Endometrial microvascular endothelial cells (primary cell): ENCODE measurements around the gene UCP3. TPM values are rescaled to one million over a fixed set of nuclear protein-coding genes. Genes with fewer than 3 reads are reported as not detected.
"Not testable (repeated sequence)": the region's sequence is repeated elsewhere in the genome, so short reads cannot be mapped to it uniquely, and the experiment has no call there.

ENCODE experiments used
- in situ Hi-C: cut with HindIII; loops from 2 replicates; pipeline ENCODE4 v1.10.0; 2017; ENCODE audit warnings: low sequenced_read_pairs, low pct_unique_long_range_greater_than_20kb; ENCODE audit errors: inconsistent ontology term
- total RNA-seq: library from RNA; depleted of rRNA; stranded (reverse); fragments of >200 nt; gene quantifications from one replicate; pipeline ENCODE4 v1.2.3, GENCODE V29; 2015; ENCODE audit errors: inconsistent ontology term

Gene UCP3
- total RNA-seq, 1 donor from 2014 or later = 0.37 TPM

DNA sequence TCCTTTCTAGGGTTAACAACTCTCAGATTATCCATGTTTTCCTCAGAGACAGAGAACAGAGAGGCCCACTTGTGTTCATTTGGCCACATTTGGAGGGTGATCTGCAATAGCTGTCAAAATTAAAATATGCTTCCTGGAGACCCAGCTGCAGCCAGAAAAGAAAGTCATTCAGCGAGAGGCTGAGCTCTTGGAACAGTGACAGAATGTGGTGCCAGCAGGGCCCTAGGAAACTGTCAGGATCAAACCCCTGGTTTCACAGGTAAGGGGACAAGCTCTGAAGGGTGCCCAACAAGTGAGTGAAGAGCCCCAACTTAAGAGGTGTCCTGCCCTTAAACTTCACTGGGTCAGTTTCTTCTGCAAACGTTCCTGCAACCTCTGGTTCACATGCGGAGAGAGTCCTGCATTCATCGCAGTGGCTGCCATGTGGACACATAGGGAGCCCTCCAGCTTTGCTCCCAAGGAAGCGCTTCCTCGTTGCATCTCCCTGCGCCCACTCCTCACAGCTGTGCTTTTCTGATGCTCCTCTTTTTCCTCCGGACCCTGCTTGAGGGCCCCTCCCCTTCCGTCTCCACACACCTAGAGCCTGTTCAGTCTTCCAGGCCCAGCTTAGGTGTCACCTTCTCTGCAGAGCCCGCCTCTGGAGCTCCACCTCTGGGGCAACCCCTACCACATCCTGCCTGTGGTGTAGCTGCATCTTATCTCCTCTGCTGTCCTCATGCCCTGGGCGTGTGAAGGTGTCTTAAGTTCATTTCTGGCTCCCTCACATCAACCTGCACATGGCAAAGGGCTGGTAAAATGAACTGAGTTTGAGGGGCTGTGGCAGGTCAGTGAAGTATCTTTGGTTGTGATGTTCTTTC is 3.9 kb downstream of the UCP3 start:
- in situ Hi-C loops = no loop called here

DNA sequence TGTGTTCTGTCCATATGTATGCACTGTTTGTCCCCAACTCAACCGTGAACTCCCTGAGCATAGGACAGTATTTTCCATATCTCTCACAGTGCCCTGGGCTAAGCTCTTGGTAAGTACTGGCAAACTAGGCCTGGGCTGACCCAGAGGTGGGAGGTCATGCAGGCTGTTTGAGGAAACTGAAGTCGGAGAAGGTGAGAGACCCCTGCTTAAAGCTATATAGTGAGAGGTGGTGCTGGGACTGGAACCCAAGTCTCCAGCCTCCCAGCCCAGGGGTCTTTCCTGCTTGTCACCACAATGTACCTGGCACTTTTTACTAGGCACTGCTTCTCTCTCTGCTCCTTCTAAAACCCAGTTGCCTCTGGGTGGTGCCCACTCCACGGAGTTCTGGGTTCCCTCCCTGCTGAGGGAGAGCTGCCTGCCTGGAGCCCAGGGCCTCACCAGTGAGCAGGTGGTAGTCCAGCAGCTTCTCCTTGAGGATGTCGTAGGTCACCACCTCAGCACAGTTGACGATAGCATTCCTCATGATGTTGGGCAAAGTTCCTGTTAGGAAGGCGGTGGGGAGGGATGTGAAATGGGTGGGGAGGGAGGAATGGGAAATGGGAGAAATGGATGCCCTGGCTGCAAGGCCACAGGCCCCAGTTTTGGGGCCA is 4.7 kb downstream of the UCP3 start:
- in situ Hi-C loops = no loop called here

DNA sequence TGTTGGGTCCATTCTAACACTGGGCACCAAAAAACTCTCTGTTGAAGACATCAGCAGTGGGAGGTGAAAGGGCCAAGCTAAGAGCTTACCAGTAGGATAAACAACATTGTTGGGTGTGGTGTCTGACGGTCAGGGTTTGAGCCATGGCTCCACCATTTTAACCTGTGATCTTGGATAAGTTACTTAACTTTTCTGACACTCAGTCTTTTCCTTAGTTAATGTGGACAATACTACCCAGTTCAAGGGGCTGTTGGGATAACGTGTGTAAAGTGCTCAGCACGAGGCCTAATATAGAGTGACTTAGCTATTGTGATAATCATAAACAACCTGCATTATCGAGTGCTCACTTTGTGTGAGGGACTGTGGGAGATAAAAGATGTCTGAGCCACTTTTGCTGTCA is 6.1 kb downstream of the UCP3 start:
- in situ Hi-C loops = no loop called here

DNA sequence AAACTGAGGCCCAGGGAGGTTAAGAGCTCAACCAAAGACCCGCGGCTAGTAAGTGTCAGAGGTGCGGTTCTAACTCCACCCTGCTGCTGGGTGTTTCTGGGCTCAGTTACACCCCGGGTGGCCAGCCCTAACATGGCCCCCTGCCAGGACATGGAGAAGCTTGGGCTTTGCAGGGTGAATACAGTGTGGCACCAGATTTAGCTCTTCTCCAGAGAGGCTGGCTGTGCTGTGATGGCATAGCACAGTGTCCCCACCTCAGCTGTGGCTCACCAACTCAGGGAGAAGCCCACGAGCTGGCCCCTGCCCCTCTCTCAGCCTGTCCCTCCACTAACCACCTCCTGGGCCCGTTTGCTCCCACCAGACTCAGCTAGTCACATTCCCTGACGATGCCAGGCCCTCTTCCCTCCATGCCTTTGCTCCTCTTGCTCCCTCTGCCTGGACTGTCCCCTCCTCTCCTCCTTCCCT is 7.0 kb downstream of the UCP3 start:
- in situ Hi-C loops = no loop called here

DNA sequence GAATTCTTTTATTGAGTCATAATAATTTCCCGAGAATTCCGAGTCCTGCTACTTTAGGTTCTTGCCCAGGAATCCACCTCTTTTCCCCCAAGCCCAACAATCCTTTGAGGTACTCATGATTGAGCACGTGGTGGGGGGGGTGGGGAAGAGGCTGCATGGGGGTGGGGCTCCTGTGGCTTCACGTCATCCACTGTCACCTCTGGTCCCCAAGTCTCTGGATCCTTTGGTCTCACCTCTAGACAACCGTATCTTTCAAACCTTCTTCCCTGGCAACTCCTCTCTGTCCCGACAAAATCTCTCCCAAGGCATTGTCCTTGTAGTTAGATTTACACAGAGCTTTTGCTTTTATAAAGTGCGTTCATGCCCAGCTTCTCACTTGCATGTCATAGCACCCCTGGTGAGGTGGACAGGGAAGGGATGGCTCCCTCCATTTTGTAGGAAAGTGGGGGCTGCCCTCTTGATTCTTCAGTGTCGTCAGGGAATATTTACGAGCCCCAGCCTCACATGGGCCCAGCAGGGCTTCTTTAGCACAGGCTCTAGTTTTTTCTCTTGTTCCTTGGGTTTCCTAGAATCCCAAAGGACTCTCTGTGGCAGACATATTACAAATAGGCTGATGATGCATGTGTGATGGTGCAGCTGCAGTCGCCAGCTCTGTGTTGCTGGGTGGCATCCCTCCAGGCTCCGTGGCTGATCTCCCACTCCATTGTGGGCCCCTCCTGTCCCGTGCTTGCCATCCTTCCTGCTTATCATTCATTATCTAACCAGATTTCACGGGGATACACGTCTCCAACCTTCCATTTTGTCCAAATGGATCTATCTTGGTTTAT is 8.4 kb downstream of the UCP3 start:
- in situ Hi-C loops = no loop called here

DNA sequence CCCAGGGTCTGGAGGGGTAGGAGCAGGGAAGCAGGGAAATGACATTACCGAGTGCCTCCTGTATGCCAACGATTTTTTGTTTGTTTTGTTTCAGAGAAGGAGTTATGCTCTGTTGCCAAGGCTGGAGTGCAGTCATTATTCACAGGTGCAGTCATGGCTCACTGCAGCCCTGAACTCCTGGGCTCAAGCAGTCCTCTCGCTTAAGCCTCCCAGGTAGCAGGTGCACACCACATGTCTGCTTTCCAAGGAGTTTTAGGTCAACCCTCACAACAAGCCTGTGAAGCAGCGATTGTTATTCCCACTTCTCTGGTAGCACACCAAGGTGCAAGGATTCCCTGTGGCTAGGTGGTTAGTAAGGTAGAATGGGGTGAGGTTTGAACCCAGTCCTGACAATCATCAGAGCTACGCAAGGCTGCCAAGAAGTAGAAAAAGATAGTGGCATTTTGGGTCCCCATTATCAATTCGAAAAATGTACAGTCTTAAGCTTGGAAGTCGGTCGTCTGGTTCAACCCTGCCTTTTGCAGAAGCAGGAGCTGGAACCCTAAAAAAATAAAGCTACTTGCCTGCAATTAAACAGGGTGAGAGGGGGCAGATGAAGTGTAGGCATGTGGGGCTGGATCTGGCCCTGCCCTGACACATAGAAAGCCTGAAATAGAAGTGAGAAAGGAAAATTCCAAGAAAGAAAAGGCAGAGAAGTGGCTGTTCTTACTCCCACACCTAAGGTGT is 9.1 kb downstream of the UCP3 start:
- in situ Hi-C loops = no loop called here

DNA sequence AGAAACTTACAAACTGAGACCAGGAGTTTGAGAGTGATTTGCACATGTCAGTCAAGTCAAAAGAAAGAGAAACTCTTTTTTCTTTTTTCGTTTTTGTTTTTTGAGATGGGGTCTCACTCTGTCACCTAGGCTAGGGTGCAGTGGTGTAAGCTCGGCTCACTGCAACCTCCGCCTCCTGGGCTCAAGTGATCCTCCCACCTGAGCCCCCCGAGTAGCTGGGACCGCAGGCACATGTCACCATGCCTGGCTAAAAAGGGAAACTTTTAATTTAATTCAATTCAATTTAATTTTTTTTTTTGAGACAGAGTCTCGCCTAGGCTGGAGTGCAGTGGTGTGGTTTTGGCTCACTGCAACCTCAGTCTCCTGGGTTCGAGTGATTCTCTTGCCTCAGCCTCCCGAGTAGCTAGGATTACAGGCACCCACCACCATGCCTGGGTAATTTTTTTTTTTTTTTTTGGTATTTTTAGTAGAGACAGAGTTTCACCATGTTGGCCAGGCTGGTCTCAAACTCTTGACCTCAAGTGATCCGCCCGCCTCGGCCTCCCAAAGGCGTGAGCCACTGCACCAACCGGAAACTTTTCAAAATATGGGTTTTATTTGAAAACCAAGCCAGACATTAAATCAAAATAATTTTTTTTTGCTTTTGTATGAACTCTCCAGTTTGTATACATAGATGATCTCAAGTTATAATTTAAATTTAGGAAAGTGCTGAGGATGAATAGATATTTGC is 9.9 kb downstream of the UCP3 start:
- in situ Hi-C loops = no loop called here

DNA sequence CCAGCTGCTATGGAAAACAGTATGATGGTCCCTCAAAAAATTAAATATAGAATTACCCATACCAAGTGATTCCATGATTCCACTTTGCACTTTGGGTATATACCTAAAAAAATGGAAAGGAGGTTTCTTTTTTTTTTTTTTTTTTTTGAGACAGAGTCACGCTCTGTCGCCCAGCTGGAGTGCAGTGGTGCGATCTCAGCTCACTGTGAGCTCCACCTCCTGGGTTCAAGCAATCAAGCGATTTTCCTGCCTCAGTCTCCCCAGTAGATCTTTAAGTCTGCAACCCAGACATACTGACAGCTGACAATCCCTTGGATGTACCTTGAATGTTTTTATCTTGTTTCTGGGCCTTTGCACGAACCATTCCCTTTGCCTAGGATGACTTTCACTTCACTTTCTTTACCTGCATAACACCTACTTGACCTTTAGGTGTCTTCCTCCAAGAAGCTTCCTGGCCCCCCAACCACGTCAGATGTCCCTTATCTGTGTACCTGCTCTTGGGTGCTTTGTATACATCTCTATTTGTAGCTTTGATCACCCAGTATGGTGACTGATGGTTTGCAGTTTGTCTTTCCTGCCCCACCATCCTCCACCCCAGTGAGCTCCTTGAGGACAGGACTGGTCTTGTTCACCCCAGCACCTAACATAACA is 11.6 kb downstream of the UCP3 start:
- in situ Hi-C loops = no loop called here

DNA sequence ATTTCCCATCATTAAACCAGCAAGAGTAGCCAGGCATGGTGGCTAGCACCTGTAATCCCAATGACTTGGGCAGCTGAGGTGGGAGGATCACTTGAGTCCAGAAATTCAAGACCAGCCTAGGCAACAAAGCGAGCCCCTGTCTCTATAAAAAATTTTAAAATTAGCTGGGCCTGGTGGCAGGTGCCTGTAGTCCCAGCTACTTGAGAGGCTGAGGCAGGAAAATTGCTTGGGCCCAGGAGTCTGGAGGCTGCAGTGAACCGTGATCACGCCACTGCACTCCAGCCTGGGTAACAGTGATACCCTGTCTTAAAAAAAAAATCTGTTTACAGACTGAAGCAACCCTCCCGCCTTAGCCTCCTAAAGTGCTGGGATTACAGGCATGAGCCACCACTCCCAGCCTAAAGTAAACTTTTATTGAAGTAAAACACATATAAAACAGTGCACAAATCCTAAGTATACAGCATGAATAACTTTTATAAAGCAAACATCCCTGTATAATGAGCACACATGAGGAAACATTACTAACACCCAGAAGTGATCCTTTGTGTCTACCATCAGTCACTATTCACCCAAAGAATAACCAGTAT is 12.6 kb downstream of the UCP3 start:
- in situ Hi-C loops = no loop called here

DNA sequence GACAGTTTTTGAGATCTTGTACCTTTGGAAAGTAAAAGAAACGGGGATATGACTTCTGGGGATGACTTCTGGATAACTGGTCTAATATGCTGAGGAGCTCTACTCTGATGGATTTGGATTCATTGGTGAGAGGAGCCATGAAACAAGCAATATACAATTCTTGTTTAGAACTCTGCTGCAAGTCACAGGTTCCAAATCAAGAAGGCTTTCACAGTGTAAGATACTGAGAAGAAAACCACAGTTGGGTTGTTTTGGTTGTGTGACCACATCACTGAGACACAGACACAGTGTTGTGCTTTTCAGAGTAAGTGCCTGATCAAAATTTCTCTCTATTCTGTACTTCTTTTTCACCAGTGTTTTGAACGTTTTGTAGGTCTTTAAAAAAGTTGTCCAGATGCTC is 13.2 kb downstream of the UCP3 start:
- in situ Hi-C loops = no loop called here

DNA sequence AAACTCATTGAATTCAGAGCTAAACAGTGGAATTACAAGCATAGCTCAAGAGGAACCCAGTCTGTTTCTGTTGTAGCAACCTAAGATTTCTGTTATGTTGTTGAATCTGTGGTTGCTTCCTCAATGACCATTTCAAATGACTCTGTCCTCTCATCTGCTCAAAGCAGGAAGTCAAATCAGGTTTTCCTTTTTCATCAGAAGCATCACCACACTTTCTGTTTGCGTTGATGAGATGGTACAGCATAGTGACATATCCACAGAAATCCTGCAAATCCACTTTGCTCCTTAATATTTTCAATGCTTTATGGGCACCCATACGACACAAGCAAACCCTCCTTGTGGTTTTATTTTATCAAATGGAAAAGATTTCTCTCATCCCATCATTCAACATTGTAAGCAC is 13.6 kb downstream of the UCP3 start:
- in situ Hi-C loops = no loop called here

DNA sequence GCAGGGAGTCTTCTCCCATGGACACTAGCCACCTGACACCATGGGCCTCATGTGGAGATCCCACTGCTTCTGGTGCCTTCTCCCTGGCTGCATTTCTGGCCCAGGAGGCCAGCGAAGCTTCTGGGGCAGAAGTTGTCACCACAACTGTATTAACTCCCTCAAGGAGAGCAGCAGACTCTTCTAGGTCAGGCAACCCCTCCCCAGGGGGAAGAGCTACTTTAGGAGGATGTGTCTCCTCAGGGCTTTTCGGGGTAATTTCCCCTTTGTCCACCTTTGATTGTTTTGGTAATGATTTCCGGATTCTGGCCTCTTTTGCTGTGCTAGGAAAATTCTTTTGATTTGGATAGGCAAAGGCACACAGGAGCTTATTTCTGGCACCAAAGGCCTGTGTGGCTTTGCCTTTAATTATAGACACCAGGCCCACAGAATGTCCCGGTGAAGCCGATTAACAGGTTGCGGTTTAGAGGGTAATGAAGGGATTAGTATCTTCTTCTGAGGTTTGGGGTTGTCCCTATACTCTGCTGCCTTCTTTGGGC is 17.3 kb downstream of the UCP3 start:
- in situ Hi-C loops = no loop called here

DNA sequence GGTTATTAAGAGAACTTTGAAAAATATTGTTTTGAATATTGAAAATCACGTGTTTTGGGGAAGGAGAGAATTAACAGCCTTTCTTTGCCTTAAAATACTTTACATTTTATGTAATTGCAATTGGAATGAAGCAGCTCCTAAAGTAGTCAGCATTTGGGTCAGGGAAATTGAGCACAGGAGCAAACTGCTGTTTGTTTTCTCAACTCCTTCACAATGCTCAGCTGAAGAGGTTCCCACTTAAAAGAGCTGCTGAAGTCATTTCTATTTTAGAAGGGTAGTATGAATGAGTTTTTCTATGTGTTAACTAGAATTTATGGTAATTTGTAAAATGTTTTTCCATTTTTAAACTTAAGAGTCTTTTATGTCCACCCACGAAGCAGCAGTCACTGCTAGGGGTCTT is 18.2 kb downstream of the UCP3 start:
- in situ Hi-C loops = no loop called here

DNA sequence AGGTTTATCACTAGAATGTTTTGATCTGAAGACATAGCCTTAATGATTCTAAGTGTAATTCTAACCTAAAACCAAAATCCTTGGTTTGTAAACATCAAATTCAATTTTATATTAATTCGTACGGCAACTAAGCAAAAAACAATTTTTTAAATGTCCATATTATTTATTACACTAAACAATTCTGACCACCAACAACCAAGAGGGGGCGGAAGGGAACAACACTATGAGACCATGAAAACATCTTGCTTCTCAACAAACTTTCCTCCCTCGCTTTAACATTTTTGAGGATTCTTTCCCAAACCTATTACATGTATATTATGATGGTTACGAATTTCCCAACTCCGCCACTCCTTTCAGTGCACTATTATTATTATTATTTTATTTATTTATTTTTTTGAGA is 19.7 kb downstream of the UCP3 start:
- in situ Hi-C loops = no loop called here

DNA sequence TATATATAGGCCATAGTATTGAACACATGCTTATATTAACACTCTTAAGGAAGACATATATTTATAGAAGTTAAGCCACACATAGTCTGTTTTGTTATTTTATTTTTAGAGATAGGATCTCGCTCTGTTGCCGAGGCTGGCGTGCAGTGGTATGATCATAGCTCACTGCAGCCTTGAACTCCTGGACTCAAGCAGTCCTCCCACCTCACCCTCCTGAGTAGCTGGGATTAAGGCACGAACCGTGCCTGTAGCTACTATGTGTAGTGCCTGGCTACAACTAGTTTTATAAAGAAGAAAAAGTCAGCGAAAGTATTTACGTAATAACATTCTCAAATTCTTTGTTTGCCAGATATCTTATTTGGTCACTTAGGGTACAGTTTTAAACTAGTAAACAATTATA is 20.7 kb downstream of the UCP3 start:
- in situ Hi-C loops = no loop called here

DNA sequence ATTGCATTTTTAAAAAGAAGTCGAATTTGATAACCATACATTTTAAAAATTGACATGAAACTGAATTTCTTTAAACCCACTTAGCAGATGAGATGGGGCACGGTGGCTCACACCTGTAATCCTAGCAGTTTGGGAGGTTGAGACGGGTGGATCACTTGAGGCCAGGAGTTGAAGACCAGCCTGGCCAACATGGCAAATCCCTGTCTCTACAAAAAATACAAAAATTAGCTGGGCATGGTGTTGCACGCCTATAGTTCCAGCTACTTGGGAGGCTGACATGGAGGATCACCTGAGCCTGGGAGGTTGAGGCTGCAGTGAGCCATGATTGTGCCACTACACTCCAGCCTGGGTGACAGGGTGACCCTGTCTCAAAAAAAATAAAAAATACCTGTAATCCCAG is 23.2 kb downstream of the UCP3 start:
- in situ Hi-C loops = not testable (repeated sequence)

DNA sequence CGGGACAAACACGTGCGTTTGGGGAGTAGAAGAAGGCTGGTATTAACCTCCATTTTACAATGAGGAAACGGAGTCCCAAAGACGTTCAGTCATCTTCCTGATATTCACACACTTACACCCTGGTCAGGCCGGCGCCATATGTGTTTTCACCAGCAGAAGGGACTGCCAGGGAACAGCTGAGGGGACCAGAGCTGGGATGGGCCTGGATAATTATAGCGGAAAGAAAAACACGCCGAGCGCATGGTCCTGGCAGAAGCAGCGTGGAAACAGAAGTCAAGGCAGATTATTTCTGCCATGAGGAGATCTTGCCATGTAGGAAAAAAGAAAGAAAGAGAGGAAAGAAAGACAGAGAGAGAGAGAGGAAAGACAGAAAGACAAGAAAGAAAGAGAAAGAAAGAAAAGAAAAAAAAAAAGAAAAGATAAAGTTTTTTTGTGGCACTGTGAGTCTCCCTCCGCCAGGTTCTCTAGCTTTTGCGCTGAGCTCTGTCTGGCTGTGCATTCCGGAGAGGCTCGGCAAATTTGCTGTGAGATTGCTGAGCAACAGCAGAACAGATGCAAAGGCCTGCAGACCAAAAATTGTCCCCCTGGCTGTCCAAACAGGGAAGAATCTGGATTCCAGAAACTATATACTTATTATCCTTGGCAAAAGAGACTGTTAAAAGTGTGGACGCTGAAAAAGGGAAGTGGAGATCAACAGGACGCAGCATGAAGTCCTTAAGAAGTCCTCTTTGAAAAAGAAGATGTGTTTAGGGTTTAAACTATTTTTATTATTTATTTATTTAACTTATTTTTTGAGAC is 24.9 kb downstream of the UCP3 start:
- in situ Hi-C loops = no loop called here
